DLD1 (cell line): ENCODE results near the gene TSR3.

Experiments used
- in situ Hi-C: cut with HindIII; loops from 2 replicates; pipeline ENCODE4 v1.10.0; 2017; ENCODE audit warnings: low sequenced_read_pairs

TSR3 gene

DNA sequence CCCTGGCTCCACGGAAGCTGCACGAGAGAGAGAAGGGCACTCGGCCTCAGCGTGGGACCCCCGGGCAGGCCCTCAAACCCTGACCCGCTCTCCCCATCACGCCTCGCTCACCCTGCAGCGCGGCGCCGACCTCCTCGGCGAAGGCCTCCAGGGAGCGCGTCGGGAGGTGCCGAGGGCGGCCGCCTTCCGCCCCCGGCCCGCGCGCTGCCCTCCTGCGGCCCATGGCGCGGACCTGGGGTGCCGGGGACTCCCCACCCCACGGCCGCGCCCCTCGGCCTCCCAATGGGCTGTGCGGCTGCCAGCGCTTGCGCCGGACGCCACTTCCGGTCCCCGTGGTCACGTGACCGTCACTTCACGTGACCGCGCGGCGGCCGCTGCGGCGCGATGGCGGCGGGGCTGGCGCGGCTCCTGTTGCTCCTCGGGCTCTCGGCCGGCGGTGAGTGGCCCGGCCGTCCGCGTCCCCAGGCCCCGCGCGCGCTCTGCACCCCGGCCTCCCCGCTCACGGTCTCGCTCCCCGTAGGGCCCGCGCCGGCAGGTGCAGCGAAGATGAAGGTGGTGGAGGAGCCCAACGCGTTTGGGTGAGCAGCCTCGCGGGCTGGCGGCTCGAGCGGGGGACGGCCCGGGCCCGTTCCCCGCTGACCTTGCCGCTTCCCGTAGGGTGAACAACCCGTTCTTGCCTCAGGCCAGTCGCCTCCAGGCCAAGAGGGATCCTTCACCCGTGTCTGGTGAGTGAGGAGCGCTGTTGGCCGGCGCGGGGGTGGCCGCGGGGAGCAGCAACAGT, at the start of gene TSR3, which contains the start of gene GNPTG:
Gene TSR3 (minus strand): TSS at position 297 of the 781 bp plus-strand sequence. CDS start 74 bp downstream, at position 223.
Gene GNPTG (plus strand): TSS at position 350 of the 781 bp plus-strand sequence. CDS start 35 bp downstream, at position 385.
- in situ Hi-C loops, result no loop called here

- in situ Hi-C loops, result no loop called here
These were observed 49.5 kb upstream of the TSR3 start for GRCh38 chr16:1401061-1401757.

DNA sequence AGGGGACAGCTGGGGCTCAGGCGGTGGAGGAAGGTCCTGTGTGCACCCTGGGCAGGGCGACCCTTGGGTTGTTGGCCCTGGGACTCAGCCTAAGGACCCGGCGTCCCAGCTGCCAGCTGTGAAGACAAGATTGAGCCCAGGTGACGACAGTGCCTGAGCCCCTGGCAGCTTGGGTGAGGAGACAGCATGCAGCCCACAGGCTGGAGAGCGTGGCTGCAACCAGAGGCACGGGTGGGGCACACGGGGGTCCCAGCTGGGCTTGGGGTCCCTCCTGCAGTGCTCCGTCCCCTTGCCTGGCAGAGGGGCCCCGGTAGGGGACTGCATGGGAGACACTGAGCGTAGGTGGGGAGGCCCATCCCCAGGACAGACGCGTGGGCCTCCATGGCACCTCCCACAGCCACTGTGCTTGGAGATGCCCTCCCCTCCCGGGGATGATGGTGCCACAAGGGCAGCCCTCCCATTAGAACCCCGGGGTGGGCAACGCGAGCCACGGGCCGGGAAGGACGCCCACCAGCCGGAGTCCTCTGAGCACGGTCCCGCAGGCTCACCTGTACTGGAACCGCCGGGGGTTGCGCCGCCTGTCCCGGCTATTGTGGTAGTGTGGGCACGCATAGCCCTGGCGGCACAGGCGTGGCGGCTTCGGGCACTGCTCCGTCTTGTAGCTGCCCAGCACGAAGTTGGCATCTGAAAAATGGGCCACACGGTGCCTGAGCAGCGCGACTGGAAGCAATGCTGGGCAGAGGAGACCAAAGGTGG, 47.3 kb upstream of the TSR3 start:
- in situ Hi-C loops, result no loop called here

DNA sequence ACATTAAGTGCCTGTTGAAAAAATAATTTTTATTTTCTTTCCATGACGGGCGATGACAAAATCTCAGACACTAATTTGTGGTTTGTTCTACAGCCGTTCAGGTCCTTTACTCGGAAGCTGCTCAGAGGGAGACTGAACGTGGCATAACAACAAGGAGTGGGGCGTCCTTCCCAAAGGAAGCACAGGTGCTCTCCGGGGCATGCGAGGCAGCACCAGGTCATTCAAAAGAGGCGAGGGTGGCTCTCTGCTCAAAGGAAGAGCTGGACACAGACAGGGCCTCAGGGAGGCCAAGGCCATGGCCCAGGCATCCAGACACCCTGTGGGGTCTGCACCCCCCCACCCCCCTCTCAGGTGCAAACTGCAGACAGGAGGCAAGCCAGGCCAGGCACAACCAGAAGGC, 46.7 kb upstream of the TSR3 start:
- in situ Hi-C loops, result no loop called here

- in situ Hi-C loops, result no loop called here
These were observed 46.1 kb upstream of the TSR3 start for GRCh38 chr16:1397779-1398178.

DNA sequence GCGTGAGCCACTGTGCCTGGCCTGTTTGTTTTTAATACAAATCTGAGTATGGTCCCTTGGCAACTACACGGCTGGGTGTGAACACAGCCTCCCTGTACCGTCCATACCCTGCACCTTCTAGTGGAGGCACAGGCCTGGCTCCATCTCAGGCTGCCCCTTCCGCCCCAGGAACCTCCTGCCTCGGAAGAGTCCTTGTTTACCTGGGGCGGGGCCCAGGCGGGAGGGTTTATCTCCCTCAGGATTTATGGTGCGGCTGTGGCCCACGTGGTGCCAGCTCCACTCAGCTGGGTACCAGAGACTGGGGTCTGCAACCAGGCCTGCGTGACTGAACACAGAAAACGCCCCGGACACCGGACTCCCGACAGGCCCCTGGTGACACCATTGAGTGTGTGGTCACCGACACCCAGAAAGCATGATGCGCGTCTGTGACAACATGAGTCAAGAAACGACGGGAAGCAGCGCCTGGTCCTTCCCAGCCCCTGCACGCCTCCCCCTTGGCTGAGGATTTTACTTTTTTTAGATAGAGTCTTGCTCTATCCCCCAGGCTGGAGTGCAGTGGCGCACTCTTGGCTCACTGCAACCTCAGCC, 43.9 kb upstream of the TSR3 start:
- in situ Hi-C loops, result no loop called here

- in situ Hi-C loops, result no loop called here
These were observed 42.8 kb upstream of the TSR3 start for GRCh38 chr16:1394367-1394951.

DNA sequence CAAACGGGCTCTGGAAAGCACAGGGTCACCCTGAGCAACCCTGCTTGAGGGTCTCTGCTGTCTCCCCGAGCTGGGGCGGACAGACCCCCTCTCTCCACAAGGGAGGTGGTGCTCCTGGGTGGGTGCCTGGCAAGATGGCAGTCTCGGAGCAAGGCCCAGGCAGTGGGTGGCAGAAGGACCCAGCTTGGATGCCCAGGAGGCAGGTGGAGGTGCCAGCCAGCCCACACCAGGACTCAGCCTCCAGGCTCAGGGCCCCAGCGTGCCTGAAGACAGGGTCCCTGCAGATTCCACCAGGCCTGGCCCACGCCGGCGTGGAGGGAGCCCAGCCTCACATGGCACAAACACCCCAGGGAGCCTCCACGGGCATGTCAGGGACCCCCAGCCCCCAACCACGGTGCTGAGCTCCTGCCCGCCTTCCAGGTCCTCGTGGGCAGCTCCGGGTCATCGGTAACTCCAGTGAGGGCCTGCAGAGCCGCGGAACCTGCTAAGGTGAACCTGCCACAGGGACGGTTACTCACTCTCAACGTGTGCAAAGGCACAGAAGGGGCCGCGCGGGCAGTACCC, 42.0 kb upstream of the TSR3 start:
- in situ Hi-C loops, result no loop called here

- in situ Hi-C loops, result no loop called here
These were observed 41.1 kb upstream of the TSR3 start for GRCh38 chr16:1392826-1393225.

DNA sequence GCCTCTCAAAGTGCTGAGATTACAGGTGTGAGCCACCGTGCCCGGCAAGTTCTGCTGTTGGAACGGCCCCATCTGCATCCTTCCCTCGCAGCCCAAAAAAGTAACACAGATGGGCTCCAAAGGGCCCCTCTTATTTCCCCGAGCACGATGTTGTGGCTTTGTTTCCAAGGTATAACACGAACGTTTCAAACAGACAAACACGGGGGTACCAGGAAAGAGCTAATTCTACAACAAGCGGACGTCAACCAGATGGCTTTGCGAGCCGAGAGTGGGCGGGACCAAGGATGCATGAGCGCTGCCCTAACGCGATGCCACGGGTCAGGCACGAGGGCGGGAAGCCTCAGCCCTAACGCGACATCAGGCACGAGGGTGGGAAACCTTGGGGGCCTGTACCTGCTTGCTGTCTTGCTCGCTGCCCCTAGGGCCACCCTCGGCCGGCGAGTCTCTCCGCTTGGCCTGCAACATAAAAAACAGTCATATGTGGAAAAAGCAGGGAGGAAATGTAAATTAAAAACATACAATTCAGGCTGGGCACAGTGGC, 38.6 kb upstream of the TSR3 start:
- in situ Hi-C loops, result no loop called here

DNA sequence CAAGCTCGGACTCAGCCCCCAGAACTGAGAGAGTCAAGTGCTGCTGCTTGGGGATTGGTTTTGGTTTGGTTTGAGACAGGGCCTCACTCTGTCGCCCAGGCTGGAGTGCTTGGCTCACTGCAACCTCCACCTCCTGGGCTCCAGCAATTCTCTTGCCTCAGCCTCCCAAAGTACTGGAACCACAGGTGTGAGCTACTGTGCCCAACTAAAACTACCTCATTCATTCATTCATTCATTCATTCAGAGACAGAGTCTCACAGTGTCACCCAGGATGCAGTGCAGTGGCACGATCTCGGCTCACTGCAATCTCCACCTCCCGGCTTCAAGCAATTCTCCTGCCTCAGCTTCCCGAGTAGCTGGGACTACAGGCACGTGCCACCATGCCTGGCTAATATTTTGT, 38.1 kb upstream of the TSR3 start:
- in situ Hi-C loops, result no loop called here

GRCh38 chr16:1387331-1387730, 35.7 kb upstream of the TSR3 start:
- in situ Hi-C loops, result no loop called here

DNA sequence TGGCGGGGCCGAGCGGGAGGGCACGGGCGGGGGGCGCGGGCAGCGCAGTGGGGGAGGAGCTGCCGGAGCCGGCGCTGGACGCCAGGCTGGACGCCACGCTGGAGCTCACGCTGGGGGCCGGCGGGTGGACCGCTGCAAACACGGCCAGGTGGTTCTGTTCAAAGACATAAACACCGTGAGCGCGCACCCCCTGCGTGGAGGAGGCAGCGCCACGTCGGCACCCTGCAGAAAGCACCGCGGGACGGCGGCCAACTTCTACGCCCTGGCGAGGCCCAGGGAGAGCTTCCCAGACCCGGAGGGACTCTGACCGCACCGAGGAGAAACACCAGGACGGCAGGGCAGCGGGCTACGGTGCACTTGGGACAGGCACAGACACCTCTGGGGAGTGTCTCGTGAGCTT, 33.6 kb upstream of the TSR3 start:
- in situ Hi-C loops, result no loop called here

DNA sequence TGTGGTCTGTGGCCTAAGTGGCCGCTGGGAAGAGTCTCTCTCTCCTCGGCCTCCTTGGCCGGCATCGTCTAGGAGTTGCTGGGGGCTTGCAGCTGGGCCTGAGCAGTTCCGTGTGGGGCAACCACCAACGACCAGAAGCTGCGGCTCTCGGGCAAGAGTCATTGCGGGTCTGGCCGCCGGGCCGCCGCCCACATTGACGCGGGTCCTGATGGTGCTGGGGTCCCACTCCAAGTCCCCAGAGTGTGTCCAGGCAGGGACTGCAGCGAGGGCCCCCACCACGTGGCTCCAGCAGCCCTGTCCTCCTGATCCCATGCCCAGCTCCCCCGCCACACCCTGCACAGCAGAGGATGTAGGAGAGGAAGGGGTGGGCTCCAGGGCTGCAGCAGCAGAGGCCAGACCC, 31.9 kb upstream of the TSR3 start:
- in situ Hi-C loops, result no loop called here

DNA sequence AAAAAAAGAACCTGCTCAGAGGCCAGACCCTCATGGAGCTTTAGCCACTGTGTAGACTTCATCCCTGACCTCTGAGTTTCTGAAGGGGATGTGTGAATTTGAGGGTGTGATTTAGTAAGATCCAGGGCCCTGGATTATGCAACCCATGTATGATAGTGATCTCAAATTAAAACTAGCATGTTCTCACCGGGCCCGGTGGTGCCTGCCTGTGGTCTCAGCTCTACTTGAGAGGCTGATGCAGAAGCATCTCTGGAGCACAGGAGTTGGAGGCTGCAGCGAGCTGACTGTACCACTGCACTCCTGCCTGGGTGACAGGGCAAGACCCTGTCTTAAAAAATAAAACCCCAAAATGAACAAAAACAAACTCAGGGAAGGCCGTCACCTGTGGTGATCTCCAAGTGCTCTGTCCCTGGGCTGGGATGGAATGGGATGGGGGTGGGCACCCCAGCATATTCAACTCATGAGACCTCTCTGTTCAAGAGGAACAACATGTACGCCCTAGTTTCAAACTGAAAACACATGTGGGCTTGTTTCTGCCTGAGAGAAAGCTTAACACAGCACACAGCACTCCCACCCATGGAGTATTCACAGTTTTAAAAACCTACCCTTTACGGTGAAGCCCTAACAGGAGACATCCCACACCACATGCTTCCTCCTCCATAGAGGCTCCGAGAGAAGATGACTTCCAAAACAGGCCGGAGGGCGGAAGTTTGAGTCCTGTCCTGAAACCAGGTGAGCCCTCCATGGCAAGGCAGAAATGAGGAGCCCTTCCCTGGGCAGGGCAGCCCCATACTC, 30.1 kb upstream of the TSR3 start:
- in situ Hi-C loops, result no loop called here

DNA sequence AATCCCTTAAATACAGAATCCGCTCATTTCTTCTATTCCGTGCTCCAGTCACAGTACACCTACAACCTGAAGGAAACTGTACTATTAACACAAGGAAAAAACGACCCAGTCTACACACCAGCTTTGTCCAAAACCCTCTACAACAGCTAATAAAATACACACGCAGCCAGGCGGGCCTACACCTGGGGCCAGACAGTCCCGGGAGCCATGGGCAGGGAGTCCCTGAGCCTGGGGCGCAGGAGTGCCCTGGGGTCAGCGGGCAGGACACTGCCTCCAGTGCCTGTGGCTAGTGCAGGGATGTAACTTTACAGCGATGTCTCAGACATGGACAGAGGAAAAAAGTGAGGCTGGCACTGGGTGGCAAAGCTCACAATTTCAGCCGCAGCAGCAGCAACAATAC, 28.5 kb upstream of the TSR3 start:
- in situ Hi-C loops, result no loop called here

- in situ Hi-C loops, result no loop called here
These were observed 27.8 kb upstream of the TSR3 start for GRCh38 chr16:1379304-1380076.

DNA sequence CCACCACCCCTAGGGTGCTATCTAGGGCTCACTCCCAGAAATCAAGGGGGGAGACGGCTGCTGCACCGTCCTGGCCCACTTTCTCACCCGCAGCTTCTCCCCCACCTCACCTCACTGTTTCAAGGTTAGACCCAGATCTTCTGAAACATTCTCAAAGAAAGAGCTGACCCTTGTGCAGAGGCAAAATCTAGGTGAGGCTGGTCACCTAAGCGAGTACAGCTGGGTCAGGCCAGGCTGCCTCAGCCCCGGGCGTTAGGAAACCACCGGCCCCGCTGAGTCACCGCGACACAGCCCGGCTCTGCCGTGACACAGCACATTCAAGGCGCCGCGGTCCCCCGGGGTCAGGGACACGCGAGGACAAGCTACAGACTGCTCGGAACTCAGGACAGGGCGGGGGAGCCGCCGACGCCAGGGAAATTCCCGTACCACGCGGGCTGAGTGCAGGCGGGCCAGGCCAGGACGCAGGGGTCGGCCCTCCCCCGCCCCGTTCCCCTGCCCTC, 27.2 kb upstream of the TSR3 start:
- in situ Hi-C loops, result no loop called here
